Stimulated activated CD4-positive, alpha-beta T cell treated with anti-CD3 and anti-CD28 coated beads, Interleukin-4, amount 100 ng/mL, for 48 hours (primary cell): ENCODE data around the gene LINGO3.

Source experiments
- DNase-seq, 2 donors: peaks; one replicate each; pipeline ENCODE4 v3.0.0-alpha.2; 2020; ENCODE audit warnings: low read depth in 2 of 2

LINGO3 gene

GRCh38 chr19:2266183-2266993 is 41.6 kb downstream of the LINGO3 start:
- DNase-seq, result no peak

- DNase-seq, result peak in 1 of 2 donors; percentile 63
Measured at GRCh38 chr19:2261438-2262172, 46.3 kb downstream of the LINGO3 start.

DNA sequence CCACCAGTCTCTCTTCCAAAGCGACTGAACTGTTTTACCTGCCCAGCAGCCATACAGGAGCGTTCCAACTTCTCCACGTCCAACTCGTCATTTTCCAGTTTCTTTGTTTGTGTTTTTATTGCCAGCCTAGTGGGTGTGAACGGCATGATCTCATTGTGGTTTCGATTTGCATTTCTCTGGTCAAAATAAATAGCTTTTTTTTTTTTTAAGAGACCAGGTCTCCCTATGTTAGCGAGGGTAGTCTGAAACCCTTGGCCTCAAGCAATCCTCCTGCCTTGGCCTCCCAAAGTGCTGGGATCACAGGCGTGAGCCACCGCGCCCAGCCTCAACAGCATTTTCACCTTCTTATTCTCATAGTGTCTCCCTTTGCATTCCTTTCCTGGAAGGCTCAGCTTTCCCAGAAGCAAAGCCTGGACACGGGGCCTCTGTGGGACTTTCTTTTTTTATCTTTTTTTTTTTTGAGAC is 47.6 kb downstream of the LINGO3 start:
- no peak for DNase-seq

DNA sequence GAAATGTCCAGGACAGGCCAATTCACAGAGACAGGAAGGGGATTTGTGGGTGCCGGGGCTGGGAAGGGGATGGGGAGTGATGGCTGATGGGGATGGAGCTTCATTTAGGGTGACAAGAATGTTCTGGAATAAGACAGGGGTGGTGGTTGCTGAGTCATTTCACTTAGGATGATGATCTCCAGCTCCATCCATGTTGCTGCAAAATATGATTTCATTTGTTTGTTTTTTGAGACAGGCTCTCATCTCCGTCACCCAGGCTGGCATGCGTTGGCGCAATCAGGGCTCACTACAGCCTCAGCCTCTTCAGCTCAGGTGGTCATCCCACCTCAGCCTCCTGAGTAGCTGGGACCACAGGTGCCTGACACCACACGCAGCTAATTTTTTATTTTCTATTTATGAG is 48.6 kb downstream of the LINGO3 start:
- no peak for DNase-seq
